ENCODE results near the gene TMEM220.

Gene TMEM220

DNA sequence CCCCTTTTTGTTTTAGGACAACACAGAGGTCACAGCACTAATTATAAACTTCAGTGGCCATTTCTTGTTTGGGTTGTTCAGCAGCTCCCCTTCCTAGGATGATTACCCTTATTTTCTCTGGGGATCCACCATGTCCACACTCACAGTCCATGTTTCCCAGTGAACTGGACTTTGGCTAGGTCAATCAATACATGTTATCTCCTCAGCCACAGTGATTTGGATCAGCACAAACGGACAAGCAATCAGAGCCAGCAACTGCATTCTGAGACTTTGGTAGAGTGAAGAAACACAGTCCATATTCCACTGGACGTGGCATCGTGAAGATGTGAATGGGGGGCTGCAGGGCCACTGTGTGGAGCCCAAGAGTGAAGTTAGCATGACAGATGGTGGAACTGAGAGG, 4.6 kb downstream of the TMEM220 start:
- no peaks in the 10 kb centered on the region for H3K27me3 ChIP-seq (ENCODE audit: control insufficient read depth, insufficient read depth, low read length)
- no peak overlapping the region for H3K4me2 ChIP-seq (ENCODE audit: low read length)
- no peak overlapping the region for H2AFZ ChIP-seq
- H3K9me3 ChIP-seq (ENCODE audit: control insufficient read depth, low read length) = no peaks in the 10 kb centered on the region
- no peak overlapping the region for H3K27ac ChIP-seq
- no peak overlapping the region for H3K9ac ChIP-seq
- H3K36me3 ChIP-seq (ENCODE audit: control insufficient read depth, insufficient read depth, low read length) = no peaks in the 10 kb centered on the region
- H3K4me1 ChIP-seq = no peaks in the 10 kb centered on the region
- TF ChIP-seq, protein P1, sequence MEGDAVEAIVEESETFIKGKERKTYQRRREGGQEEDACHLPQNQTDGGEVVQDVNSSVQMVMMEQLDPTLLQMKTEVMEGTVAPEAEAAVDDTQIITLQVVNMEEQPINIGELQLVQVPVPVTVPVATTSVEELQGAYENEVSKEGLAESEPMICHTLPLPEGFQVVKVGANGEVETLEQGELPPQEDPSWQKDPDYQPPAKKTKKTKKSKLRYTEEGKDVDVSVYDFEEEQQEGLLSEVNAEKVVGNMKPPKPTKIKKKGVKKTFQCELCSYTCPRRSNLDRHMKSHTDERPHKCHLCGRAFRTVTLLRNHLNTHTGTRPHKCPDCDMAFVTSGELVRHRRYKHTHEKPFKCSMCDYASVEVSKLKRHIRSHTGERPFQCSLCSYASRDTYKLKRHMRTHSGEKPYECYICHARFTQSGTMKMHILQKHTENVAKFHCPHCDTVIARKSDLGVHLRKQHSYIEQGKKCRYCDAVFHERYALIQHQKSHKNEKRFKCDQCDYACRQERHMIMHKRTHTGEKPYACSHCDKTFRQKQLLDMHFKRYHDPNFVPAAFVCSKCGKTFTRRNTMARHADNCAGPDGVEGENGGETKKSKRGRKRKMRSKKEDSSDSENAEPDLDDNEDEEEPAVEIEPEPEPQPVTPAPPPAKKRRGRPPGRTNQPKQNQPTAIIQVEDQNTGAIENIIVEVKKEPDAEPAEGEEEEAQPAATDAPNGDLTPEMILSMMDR (IDR thresholded peaks at IDR 0.05) = no peak
- no peaks in the 10 kb centered on the region for H3K79me2 ChIP-seq
- no peak overlapping the region for H3K4me3 ChIP-seq (ENCODE audit: low read depth, low read length)

DNA sequence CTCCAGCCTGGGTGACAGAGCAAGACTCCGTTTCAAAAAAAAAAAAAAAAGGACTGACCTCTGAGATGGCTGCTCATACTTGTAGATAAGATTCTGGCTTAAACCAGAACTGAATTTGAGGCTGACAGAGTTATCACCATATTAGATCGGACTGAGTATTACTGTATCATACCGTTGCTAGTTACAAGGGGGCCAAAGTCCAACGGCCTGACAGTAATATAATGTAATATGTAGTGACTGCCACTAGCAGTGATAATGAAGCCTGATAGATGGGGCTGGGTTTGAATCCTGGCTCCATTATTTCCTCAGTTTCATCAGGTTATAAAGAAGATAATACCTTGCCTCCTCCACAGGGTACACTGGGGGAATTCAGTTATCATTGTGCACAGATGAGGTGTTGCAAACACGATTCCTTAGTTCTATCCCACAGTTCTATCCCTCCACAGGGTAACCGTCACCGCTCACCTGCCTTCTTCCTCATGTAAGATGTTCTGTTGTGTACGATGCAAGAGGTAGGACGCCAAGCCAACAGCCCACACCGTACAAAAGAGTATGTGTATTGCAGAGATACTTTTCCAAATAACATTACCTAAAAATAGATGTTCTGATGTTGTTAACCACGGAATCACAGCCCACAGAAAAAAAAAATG, 5.2 kb downstream of the TMEM220 start:
- Histone ChIP-seq H3K9ac (no peak overlapping the region), H3K4me3 (ENCODE audit: low read depth, low read length) (no peak overlapping the region), H3K9me3 (ENCODE audit: control insufficient read depth, low read length) (no peaks in the 10 kb centered on the region), H3K27me3 (ENCODE audit: control insufficient read depth, insufficient read depth, low read length) (no peaks in the 10 kb centered on the region), H3K4me2 (ENCODE audit: low read length) (no peak overlapping the region), H2AFZ (no peak overlapping the region), H3K36me3 (ENCODE audit: control insufficient read depth, insufficient read depth, low read length) (no peaks in the 10 kb centered on the region), H3K79me2 (no peaks in the 10 kb centered on the region), H3K27ac (no peak overlapping the region), H3K4me1 (no peaks in the 10 kb centered on the region)
- TF ChIP-seq, protein P1 (IDR thresholded peaks at IDR 0.05) = no peak

DNA sequence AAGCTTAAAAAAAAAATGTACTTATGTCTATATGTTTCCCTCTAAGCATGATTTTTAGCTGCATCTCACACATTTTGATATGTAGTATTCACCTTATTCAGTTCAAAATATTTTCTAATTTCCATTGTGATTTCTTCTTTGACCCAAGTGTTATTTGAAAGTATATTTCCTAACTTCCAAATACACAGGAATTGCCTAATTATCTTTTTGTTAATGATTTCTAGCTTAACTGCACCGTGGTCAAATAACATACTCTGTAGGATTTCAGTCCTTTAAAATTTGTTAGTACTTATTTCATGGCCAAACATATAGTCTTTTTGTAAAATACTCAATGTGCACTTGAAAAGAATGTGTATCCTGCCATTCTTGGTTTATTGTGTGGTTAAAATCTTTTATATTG, 11.3 kb downstream of the TMEM220 start:
- no peak overlapping the region for H3K4me3 ChIP-seq (ENCODE audit: low read depth, low read length)
- no peak overlapping the region for H3K9ac ChIP-seq
- H3K27me3 ChIP-seq (ENCODE audit: control insufficient read depth, insufficient read depth, low read length) = no peaks in the 10 kb centered on the region
- TF ChIP-seq, protein P1 (IDR thresholded peaks at IDR 0.05) = no peak
- H3K27ac ChIP-seq = no peak overlapping the region
- H3K4me2 ChIP-seq (ENCODE audit: low read length) = no peak overlapping the region
- no peaks in the 10 kb centered on the region for H3K79me2 ChIP-seq
- H3K36me3 ChIP-seq (ENCODE audit: control insufficient read depth, insufficient read depth, low read length) = no peaks in the 10 kb centered on the region
- no peak overlapping the region for H2AFZ ChIP-seq
- no peaks in the 10 kb centered on the region for H3K9me3 ChIP-seq (ENCODE audit: control insufficient read depth, low read length)
- no peaks in the 10 kb centered on the region for H3K4me1 ChIP-seq

DNA sequence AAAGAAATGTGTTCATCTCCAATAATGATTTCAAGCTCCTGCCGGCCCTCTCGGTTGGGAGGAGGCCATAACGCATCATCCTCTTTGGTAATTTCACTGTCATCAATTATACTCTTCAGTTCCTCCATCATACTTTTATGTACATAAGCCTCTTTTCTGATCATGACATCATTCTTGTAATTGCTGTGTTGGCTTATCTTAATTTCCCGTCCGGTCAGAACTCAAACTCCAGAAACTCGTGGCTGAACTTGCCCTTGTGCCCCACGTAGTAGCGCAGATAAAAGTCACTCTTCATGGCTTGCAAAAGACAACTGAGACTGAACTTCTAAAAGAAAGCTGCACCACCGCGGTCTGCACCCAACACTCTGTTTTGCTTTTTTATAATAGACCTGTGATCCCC, 13.6 kb downstream of the TMEM220 start:
- H3K4me2 ChIP-seq (ENCODE audit: low read length) = no peak overlapping the region
- TF ChIP-seq, protein P1 (IDR thresholded peaks at IDR 0.05) = no peak
- no peaks in the 10 kb centered on the region for H3K4me1 ChIP-seq
- no peaks in the 10 kb centered on the region for H3K27me3 ChIP-seq (ENCODE audit: control insufficient read depth, insufficient read depth, low read length)
- H3K9ac ChIP-seq = no peak overlapping the region
- H3K36me3 ChIP-seq (ENCODE audit: control insufficient read depth, insufficient read depth, low read length) = no peaks in the 10 kb centered on the region
- no peak overlapping the region for H3K27ac ChIP-seq
- H2AFZ ChIP-seq = no peak overlapping the region
- H3K79me2 ChIP-seq = no peaks in the 10 kb centered on the region
- H3K4me3 ChIP-seq (ENCODE audit: low read depth, low read length) = no peak overlapping the region
- H3K9me3 ChIP-seq (ENCODE audit: control insufficient read depth, low read length) = no peaks in the 10 kb centered on the region

DNA sequence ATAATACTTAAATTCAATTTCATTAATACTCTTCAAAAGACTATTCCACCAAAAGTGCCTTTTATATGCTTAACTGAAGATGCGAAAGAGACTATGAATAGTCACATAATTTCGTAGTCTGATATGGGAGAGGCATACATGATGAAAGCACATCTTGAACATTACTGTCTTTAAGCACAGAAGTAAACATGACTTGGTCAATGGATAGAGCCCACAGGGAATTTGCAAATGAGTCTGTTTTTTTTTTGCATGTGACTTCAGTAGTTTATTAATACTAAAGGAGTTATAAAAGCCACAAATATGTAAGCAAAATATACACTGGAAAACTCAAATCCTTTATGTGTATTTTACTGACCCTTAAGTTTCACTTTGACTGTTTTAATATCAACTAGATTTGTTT, 16.5 kb downstream of the TMEM220 start:
- H3K79me2 ChIP-seq = no peaks in the 10 kb centered on the region
- no peak overlapping the region for H3K4me3 ChIP-seq (ENCODE audit: low read depth, low read length)
- H3K27ac ChIP-seq = no peak overlapping the region
- H2AFZ ChIP-seq = no peak overlapping the region
- TF ChIP-seq, protein P1 (IDR thresholded peaks at IDR 0.05) = no peak
- H3K27me3 ChIP-seq (ENCODE audit: control insufficient read depth, insufficient read depth, low read length) = no peaks in the 10 kb centered on the region
- H3K4me2 ChIP-seq (ENCODE audit: low read length) = no peak overlapping the region
- H3K9me3 ChIP-seq (ENCODE audit: control insufficient read depth, low read length) = no peaks in the 10 kb centered on the region
- no peaks in the 10 kb centered on the region for H3K4me1 ChIP-seq
- H3K36me3 ChIP-seq (ENCODE audit: control insufficient read depth, insufficient read depth, low read length) = no peaks in the 10 kb centered on the region
- H3K9ac ChIP-seq = no peak overlapping the region
